Measurements from ENCODE around the gene MBD3L2. TPM values are rescaled to one million over a fixed set of nuclear protein-coding genes. Genes with fewer than 3 reads are reported as not detected.

MBD3L2 gene
- total and polyA plus RNA-seq, 8 donors, result not detected

DNA sequence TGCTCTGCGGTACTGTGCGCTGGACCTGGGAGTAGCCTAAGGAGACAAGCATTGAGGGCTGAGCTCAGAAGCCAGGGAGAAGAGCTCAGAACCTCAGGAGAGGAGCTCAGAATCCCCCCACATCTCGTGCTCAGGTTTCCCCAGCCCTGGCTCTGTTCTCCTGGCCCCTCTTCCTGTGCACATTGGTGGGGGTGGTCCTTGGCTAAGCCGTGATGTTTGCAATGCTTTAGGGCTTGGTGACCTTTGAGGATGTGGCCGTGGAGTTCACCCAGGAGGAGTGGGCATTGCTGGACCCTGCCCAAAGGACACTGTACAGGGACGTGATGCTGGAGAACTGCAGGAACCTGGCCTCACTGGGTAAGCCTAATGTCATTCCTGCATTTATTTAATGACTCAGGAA, 27.0 kb downstream of the MBD3L2 start:
- Histone ChIP-seq H3K9me3 (no peaks in the 10 kb centered on the region), H3K36me3 (peaks cover 14 to 86% (median 63%) of the 10 kb centered on the region in 3 donors), H3K4me1 (no peaks in the 10 kb centered on the region), H3K27ac (no peak overlapping the region), H3K4me3 (no peak overlapping the region), H3K27me3 (no peaks in the 10 kb centered on the region)
- intact Hi-C loops (cut with DNase I), result no loop called here
- ATAC-seq (no peak), DNase-seq (no peak), FAIRE-seq (no peak)
- WGBS, 2 donors, result 99% methylated on average over 6 of the region's 6 CpGs
- TF ChIP-seq, protein P1, sequence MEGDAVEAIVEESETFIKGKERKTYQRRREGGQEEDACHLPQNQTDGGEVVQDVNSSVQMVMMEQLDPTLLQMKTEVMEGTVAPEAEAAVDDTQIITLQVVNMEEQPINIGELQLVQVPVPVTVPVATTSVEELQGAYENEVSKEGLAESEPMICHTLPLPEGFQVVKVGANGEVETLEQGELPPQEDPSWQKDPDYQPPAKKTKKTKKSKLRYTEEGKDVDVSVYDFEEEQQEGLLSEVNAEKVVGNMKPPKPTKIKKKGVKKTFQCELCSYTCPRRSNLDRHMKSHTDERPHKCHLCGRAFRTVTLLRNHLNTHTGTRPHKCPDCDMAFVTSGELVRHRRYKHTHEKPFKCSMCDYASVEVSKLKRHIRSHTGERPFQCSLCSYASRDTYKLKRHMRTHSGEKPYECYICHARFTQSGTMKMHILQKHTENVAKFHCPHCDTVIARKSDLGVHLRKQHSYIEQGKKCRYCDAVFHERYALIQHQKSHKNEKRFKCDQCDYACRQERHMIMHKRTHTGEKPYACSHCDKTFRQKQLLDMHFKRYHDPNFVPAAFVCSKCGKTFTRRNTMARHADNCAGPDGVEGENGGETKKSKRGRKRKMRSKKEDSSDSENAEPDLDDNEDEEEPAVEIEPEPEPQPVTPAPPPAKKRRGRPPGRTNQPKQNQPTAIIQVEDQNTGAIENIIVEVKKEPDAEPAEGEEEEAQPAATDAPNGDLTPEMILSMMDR (IDR thresholded peaks at IDR 0.05), result no peak

DNA sequence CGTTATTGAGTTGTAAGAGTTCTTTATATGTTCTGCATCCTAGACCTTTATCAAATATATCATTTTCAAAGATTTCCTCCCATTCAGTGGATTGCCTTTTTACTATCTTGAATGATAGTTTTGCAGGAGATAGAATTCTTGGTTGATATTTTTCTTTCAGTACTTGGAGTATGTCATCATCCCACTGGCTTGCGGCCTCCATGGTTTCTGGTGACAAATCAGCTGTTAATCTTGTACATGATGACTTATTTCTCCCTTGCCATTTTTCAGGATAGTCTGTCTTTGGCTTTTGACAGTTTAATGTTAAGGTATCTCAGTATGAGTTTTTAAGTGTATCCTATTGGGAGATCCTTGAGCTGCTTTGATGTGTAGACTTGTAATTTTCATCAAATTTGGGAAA, 28.9 kb downstream of the MBD3L2 start:
- no peak for FAIRE-seq
- no peaks in the 10 kb centered on the region for H3K4me1 ChIP-seq
- TF ChIP-seq, protein P1 (IDR thresholded peaks at IDR 0.05), result no peak
- H3K27me3 ChIP-seq, result no peaks in the 10 kb centered on the region
- intact Hi-C loops (cut with DNase I), result no loop called here
- peaks cover 0 to 15% (median 4%) of the 10 kb centered on the region in 4 donors for H3K9me3 ChIP-seq
- no peak for ATAC-seq
- H3K4me3 ChIP-seq, result no peak overlapping the region
- DNase-seq, result peak in 1 of 6 donors; percentile 1
- no peak overlapping the region for H3K27ac ChIP-seq
- peaks cover 29 to 94% (median 74%) of the 10 kb centered on the region in 3 donors for H3K36me3 ChIP-seq
- WGBS, 2 donors, result 96 to 100% methylated on average over 2 of the region's 2 CpGs

DNA sequence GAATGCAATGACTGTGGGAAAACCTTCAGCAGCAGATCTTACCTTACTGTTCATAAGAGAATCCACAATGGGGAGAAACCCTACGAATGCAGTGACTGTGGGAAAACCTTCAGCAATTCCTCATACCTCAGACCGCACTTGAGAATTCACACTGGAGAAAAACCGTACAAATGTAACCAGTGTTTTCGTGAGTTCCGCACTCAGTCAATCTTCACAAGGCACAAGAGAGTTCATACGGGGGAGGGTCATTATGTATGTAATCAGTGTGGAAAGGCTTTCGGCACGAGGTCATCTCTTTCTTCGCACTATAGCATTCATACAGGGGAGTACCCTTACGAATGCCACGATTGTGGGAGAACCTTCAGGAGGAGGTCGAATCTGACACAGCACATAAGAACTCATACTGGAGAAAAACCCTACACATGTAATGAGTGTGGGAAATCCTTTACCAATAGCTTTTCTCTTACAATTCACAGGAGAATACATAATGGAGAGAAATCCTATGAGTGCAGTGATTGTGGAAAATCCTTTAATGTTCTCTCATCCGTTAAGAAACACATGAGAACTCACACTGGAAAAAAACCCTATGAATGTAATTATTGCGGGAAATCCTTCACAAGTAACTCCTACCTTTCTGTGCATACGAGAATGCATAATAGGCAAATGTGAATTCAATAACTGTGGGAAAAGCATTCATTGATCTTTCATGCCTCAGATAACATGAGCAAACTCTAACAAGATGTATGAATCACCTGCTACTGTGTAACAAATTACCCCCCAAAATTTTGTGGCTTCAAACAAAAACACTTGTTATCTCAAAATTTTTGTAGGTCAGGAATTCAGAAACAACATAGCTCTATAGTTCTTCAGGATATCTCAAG, 34.2 kb downstream of the MBD3L2 start:
- Histone ChIP-seq H3K4me1 (no peaks in the 10 kb centered on the region), H3K27me3 (no peaks in the 10 kb centered on the region), H3K27ac (no peak overlapping the region), H3K9me3 (peaks cover 0 to 32% (median 14%) of the 10 kb centered on the region in 4 donors), H3K4me3 (no peak overlapping the region), H3K36me3 (peaks cover 38 to 67% (median 56%) of the 10 kb centered on the region in 3 donors)
- no peak for ATAC-seq
- 97% methylated on average over 15 of the region's 15 CpGs for WGBS, 2 donors
- no peak for DNase-seq
- FAIRE-seq, result no peak
- intact Hi-C loops (cut with DNase I), result no loop called here
- TF ChIP-seq, protein P1 (IDR thresholded peaks at IDR 0.05), result no peak

DNA sequence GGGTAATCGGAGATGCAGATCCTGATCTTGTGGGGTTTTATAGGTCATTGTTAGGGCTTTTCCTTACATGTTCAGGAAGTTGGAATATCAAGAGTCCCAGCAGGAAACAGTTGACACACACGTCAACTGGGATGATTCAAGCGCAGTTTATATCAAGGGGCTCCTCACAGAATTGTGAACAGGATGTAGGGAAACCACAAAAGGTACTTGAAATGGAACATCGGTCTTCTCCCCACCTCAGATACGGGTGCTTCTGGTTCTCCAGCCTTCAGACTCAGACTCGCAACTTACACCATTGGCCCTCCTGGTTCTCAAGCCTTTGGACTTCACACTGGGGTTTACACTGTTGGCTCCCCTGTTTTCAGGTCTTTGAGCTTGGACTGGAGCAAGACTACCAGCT, 39.9 kb downstream of the MBD3L2 start:
- TF ChIP-seq, protein P1 (IDR thresholded peaks at IDR 0.05), result no peak
- intact Hi-C loops (cut with DNase I), result no loop called here
- WGBS, 2 donors, result 94 to 97% methylated on average over 6 of the region's 6 CpGs
- peaks cover 1 to 12% (median 8%) of the 10 kb centered on the region in 3 donors for H3K36me3 ChIP-seq
- DNase-seq (no peak), ATAC-seq (no peak), FAIRE-seq (no peak)
- H3K9me3 ChIP-seq, result peaks cover 0 to 13% (median 1%) of the 10 kb centered on the region in 4 donors
- H3K4me3 ChIP-seq, result no peak overlapping the region
- H3K4me1 ChIP-seq, result no peaks in the 10 kb centered on the region
- H3K27ac ChIP-seq, result no peak overlapping the region
- H3K27me3 ChIP-seq, result no peaks in the 10 kb centered on the region

DNA sequence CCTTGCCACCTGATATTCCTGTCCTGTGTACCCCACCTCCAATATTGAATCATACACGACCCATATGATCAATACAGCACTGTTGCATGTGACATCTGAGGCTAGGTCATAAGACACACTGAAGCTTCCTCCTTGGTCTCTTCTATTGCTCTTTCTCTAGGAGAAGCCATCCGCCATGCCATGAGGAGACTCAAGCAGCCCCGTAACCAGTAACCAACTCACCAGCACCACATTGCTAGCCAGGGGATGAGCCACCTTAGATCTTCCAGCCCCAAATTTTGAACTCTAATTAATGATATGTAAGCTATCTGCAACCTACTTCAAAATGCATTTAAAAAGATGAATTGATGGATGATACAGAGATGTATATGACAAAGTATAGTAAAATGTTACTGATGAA, 49.0 kb downstream of the MBD3L2 start:
- H3K4me1 ChIP-seq, result peaks cover 0 to 12% (median 3%) of the 10 kb centered on the region in 3 donors
- intact Hi-C loops (cut with DNase I), result no loop called here
- H3K9me3 ChIP-seq, result no peaks in the 10 kb centered on the region
- DNase-seq (no peak), ATAC-seq (no peak), FAIRE-seq (no peak)
- no peaks in the 10 kb centered on the region for H3K27me3 ChIP-seq
- 92 to 95% methylated on average over 3 of the region's 3 CpGs for WGBS, 2 donors
- TF ChIP-seq, protein P1 (IDR thresholded peaks at IDR 0.05), result no peak
- no peaks in the 10 kb centered on the region for H3K36me3 ChIP-seq
- H3K27ac ChIP-seq, result peak overlapping the region in 2 of 4 donors; percentile 81 to 96
- no peak overlapping the region for H3K4me3 ChIP-seq

All from pancreas (tissue), 10 donors.